GM12878 (cell line): ENCODE results near the gene RNF121. TPM values are rescaled to one million over a fixed set of nuclear protein-coding genes. Genes with fewer than 3 reads are reported as not detected.

Experiments
- CBFB ChIP-seq: IDR thresholded peaks from 2 replicates; pipeline ENCODE4 v1.6.1; 2016; ENCODE audit warnings: antibody characterized with exemption, low read depth
- CBX5 ChIP-seq: sonication (generic); IDR thresholded peaks from 2 replicates; pipeline ENCODE4 v1.6.1; 2016; ENCODE audit warnings: low read depth, moderate library complexity, mild to moderate bottlenecking, inconsistent platforms
- CHD4 ChIP-seq: fragments of 200-600 bp; sonication (generic); IDR thresholded peaks from 2 replicates; pipeline ENCODE4 v1.6.1; 2016; ENCODE audit warnings: mild to moderate bottlenecking
- CREB1 ChIP-seq: IDR thresholded peaks from 2 replicates; pipeline ENCODE4 v1.6.1; 2012; ENCODE audit warnings: low read depth, mild to moderate bottlenecking, inconsistent platforms
- CREM ChIP-seq: IDR thresholded peaks from 2 replicates; pipeline ENCODE4 v1.6.1; 2014; ENCODE audit warnings: antibody characterized with exemption, low read depth
- DPF2 ChIP-seq: fragments of 450-650 bp; IDR thresholded peaks from 2 replicates; pipeline ENCODE4 v1.6.1; 2017; ENCODE audit warnings: mild to moderate bottlenecking
- EZH2 ChIP-seq: IDR thresholded peaks from 2 replicates; pipeline ENCODE4 v1.6.1; 2012; ENCODE audit warnings: low read depth, mild to moderate bottlenecking, control low read depth, inconsistent platforms, low read length, borderline replicate concordance; ENCODE audit not compliant: control insufficient read depth
- FOXM1 ChIP-seq: IDR thresholded peaks from 2 replicates; pipeline ENCODE4 v1.6.1; 2012; ENCODE audit warnings: low read depth, mild to moderate bottlenecking, inconsistent platforms, low read length, moderate library complexity
- HCFC1 ChIP-seq: fragments of 150-350 bp; IDR thresholded peaks from 2 replicates; pipeline ENCODE4 v1.6.1; 2014; ENCODE audit warnings: low read length
- KAT2A ChIP-seq: conservative IDR thresholded peaks from 2 replicates; pipeline ENCODE4 v1.6.1; 2011; ENCODE audit warnings: low read depth, low read length; ENCODE audit not compliant: control insufficient read depth
- MEF2A ChIP-seq: IDR thresholded peaks from 2 replicates; pipeline ENCODE4 v1.6.1; 2011; ENCODE audit warnings: low read depth, mild to moderate bottlenecking, low read length, moderate library complexity; ENCODE audit not compliant: insufficient read depth
- MLLT1 ChIP-seq: fragments of 450-650 bp; IDR thresholded peaks from 2 replicates; pipeline ENCODE4 v1.6.1; 2016; ENCODE audit warnings: mild to moderate bottlenecking
- PAX8 ChIP-seq: fragments of 450-650 bp; IDR thresholded peaks from 2 replicates; pipeline ENCODE4 v1.6.1; 2017; ENCODE audit warnings: mild to moderate bottlenecking, moderate library complexity
- POLR2A ChIP-seq: IDR thresholded peaks from 2 replicates; pipeline ENCODE4 v1.6.1; 2011; ENCODE audit warnings: low read depth, mild to moderate bottlenecking, low read length
- SREBF2 ChIP-seq: IDR thresholded peaks from 2 replicates; pipeline ENCODE4 v1.6.1; 2012; ENCODE audit warnings: mild to moderate bottlenecking, low read length
- SRF ChIP-seq, 2 experiments: IDR thresholded peaks; 2 replicates each; pipeline ENCODE4 v1.6.1; 2011; ENCODE audit warnings: low read depth in 2 of 2, low read length in 2 of 2, mild to moderate bottlenecking in 1 of 2, moderate library complexity in 1 of 2
- STAT3 ChIP-seq: IDR thresholded peaks from 2 replicates; pipeline ENCODE4 v1.6.1; 2011; ENCODE audit warnings: low read depth, low read length, improper control_type of control experiment
- TAF1 ChIP-seq: IDR thresholded peaks from 2 replicates; pipeline ENCODE4 v1.6.1; 2011; ENCODE audit warnings: mild to moderate bottlenecking, low read depth, low read length, borderline replicate concordance
- TBL1XR1 ChIP-seq: IDR thresholded peaks from 2 replicates; pipeline ENCODE4 v1.6.1; 2012; ENCODE audit warnings: low read depth, low read length, improper control_type of control experiment
- polyA plus RNA-seq, 11 experiments: library from polyadenylated mRNA; depleted of rRNA in 4 of 11; unstranded in 6 of 11; stranded (reverse) in 5 of 11; fragments of >200 nt; fragmentation: Nextera tagmentation in 4 of 11; fragmentation: Illumina TruSeq in 1 of 11; extraction: Ambion mirVana in 4 of 11; extraction: Trizol in 1 of 11; gene quantifications; 1 replicate in 1 of 11; 2 replicates in 10 of 11; pipeline versions ENCODE4 v1.2.1 to v1.2.3, GENCODE V29; 2011 to 2016; ENCODE audit warnings: inconsistent platforms in 2 of 11, missing spikeins in 2 of 11, low read depth in 1 of 11
- total RNA-seq, 4 experiments: library from RNA; depleted of rRNA in 3 of 4; stranded (reverse); fragments of >200 nt in 3 of 4; fragmentation: Illumina TruSeq in 1 of 4; extraction: Trizol in 1 of 4; gene quantifications; 2 replicates each; pipeline versions ENCODE4 v1.2.1 to v1.2.3, GENCODE V29; 2013 to 2021
- TF ChIP-seq, protein P1 (sequence below): fragments of 450-650 bp; formaldehyde crosslinking; IDR thresholded peaks from 2 replicates; pipeline ENCODE4 v1.4.0; 2022; ENCODE audit warnings: mild to moderate bottlenecking, moderate library complexity
- TF ChIP-seq, protein P2 (sequence below): fragments of 450-650 bp; IDR thresholded peaks from 2 replicates; pipeline ENCODE4 v1.6.1; 2016; ENCODE audit warnings: mild to moderate bottlenecking, moderate library complexity, borderline replicate concordance
- TF ChIP-seq, protein P3 (sequence below): IDR thresholded peaks from 2 replicates; pipeline ENCODE4 v1.6.1; 2012; ENCODE audit warnings: low read depth, low read length, improper control_type of control experiment

RNF121 gene
- total and polyA plus RNA-seq, 10 of the 15 experiments (the other 5 are each of a cell fraction or from before 2014, with no cell fraction given): 8.6 to 73.7 (median 32.7) TPM

DNA sequence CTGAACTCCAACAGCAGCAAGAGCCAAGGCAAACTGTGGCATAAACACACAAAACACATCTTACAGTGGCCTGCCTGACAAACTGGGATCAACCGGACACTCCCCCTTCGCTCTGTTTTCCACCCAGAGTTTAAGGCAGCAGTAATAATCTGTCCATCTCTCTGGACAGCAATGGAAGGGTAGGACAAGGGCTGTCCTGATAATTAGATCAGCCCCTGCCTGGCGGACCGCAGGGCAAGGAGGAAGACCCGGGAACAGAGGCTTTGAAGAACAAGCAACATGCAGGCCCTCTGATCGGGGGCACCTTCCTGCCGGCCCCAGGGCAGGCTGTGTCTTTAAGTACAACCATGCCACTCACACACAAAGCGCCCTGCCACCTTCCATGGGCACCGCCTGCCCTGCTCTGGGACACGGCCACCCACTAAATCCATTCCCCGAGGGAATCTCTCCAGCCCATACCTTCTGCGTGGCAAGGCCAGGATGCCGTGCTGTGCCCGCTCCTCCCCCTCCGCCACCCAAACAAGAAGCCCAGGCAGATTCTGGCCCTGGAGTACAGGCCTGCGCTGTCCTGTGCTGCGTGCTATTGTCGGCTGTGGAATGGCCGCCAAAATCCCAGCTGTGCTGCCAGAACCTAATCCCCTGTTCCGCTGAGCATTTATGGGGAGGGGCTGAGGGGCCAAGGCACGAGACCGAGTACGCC, 112.7 kb downstream of the RNF121 start (continued):
- TF ChIP-seq EZH2: no peak
- TF ChIP-seq CBX5: no peak
- no peak for TF ChIP-seq HCFC1
- TF ChIP-seq, protein P1, sequence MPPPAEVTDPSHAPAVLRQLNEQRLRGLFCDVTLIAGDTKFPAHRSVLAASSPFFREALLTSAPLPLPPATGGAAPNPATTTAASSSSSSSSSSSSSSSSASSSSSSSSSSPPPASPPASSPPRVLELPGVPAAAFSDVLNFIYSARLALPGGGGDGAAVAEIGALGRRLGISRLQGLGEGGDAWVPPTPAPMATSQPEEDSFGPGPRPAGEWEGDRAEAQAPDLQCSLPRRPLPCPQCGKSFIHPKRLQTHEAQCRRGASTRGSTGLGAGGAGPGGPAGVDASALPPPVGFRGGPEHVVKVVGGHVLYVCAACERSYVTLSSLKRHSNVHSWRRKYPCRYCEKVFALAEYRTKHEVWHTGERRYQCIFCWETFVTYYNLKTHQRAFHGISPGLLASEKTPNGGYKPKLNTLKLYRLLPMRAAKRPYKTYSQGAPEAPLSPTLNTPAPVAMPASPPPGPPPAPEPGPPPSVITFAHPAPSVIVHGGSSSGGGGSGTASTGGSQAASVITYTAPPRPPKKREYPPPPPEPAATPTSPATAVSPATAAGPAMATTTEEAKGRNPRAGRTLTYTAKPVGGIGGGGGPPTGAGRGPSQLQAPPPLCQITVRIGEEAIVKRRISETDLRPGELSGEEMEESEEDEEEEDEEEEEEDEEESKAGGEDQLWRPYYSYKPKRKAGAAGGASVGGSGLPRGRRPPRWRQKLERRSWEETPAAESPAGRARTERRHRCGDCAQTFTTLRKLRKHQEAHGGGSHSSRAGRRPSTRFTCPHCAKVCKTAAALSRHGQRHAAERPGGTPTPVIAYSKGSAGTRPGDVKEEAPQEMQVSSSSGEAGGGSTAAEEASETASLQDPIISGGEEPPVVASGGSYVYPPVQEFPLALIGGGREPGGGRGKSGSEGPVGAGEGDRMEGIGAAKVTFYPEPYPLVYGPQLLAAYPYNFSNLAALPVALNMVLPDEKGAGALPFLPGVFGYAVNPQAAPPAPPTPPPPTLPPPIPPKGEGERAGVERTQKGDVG (CRISPR knock-in tag): no peak
- TF ChIP-seq TBL1XR1: no peak
- TF ChIP-seq KAT2A: no peak
- no peak for TF ChIP-seq SRF (IDR thresholded peaks at IDR 0.05; ENCODE audit: low read depth in 2 of 2, low read length in 2 of 2)
- TF ChIP-seq MEF2A: no peak
- no peak; the same call in 1 of the 2 replicates for TF ChIP-seq CREM
- TF ChIP-seq POLR2A: peak; percentile 64; the same call in 1 of the 2 replicates
- no peak for TF ChIP-seq CBFB
- TF ChIP-seq TAF1: 0 out of 2 replicates have a peak, but pooled peaks have one; percentile 24
- TF ChIP-seq, protein P2, sequence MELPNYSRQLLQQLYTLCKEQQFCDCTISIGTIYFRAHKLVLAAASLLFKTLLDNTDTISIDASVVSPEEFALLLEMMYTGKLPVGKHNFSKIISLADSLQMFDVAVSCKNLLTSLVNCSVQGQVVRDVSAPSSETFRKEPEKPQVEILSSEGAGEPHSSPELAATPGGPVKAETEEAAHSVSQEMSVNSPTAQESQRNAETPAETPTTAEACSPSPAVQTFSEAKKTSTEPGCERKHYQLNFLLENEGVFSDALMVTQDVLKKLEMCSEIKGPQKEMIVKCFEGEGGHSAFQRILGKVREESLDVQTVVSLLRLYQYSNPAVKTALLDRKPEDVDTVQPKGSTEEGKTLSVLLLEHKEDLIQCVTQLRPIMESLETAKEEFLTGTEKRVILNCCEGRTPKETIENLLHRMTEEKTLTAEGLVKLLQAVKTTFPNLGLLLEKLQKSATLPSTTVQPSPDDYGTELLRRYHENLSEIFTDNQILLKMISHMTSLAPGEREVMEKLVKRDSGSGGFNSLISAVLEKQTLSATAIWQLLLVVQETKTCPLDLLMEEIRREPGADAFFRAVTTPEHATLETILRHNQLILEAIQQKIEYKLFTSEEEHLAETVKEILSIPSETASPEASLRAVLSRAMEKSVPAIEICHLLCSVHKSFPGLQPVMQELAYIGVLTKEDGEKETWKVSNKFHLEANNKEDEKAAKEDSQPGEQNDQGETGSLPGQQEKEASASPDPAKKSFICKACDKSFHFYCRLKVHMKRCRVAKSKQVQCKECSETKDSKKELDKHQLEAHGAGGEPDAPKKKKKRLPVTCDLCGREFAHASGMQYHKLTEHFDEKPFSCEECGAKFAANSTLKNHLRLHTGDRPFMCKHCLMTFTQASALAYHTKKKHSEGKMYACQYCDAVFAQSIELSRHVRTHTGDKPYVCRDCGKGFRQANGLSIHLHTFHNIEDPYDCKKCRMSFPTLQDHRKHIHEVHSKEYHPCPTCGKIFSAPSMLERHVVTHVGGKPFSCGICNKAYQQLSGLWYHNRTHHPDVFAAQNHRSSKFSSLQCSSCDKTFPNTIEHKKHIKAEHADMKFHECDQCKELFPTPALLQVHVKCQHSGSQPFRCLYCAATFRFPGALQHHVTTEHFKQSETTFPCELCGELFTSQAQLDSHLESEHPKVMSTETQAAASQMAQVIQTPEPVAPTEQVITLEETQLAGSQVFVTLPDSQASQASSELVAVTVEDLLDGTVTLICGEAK: peak; percentile 12; the same call in 1 of the 2 replicates
- TF ChIP-seq CREB1: no peak
- TF ChIP-seq MLLT1: peak; percentile 25; the same call in 1 of the 2 replicates
- TF ChIP-seq DPF2: peak; percentile 23; the same call in 1 of the 2 replicates
- TF ChIP-seq PAX8: no peak
- no peak for TF ChIP-seq SREBF2
- TF ChIP-seq, protein P3, sequence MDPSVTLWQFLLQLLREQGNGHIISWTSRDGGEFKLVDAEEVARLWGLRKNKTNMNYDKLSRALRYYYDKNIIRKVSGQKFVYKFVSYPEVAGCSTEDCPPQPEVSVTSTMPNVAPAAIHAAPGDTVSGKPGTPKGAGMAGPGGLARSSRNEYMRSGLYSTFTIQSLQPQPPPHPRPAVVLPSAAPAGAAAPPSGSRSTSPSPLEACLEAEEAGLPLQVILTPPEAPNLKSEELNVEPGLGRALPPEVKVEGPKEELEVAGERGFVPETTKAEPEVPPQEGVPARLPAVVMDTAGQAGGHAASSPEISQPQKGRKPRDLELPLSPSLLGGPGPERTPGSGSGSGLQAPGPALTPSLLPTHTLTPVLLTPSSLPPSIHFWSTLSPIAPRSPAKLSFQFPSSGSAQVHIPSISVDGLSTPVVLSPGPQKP: no peak
- TF ChIP-seq STAT3: no peak
- TF ChIP-seq CHD4: no peak
- TF ChIP-seq FOXM1: no peak
